NCI-H82 (cell line): ENCODE data around the gene NID1.

Source experiments
- DNase-seq: peaks from one replicate; lab custom pipeline; 2025; lab: John Stamatoyannopoulos, UW

Gene NID1

DNA sequence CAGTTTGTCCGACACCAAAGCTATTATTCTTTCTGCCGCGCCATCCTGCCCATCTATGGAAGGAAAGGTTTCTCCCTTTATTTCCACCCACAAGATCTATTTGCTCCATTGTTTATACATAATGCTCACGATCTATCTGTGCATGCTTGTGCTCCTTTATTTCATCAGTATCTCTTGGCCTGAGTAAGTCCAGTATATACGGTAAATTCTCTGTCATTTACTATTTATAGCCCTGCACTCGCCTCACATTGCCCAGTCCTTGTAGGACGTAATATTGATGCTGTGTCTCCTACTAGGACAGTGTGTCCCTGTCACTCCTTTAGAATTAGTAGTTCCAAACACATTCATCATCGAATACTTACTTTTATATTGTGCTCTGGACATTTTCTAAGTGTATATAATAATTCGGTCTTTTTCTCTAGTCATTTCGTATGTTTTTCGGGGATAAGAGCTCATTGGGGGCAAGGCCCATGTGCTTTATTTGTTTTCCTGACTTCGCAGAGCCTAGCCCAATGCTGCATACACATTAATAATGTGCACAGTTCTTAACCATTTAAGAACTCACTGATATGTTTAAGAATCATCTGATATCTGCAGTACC, 3.1 kb upstream of the NID1 start:
- no peak for DNase-seq

- DNase-seq = no peak
These were observed 2.0 kb upstream of the NID1 start for GRCh38 chr1:236066828-236067386.

DNA sequence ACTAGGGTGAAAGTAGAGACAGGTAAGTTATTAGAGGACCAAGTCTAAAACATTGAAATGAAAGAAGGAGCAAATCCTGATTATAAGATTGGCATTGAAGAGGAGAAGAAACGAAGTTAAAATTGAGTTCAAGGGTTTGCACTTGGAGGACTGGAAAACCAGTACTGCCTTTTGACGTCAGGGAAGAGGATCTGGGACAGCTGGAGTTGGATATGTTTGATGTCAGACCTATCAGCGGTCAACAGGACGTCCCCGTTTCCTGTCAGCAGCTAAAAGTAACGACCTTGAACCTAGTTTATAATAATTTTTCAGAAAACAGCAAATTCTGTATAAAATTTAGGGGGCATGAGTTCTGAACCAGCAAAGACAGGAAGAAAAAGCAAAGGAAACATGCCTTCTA, 1.2 kb upstream of the NID1 start:
- no peak for DNase-seq

- no peak for DNase-seq
These were observed 667 bp upstream of the NID1 start for GRCh38 chr1:236065509-236066005.

GRCh38 chr1:236063919-236064673, 794 bp downstream of the NID1 start:
- DNase-seq = peak; percentile 22

- DNase-seq = no peak
These were observed 1.4 kb downstream of the NID1 start for GRCh38 chr1:236063551-236063918.

GRCh38 chr1:236060286-236060685, 4.6 kb downstream of the NID1 start:
- no peak for DNase-seq

GRCh38 chr1:236059011-236059410, 5.9 kb downstream of the NID1 start:
- no peak for DNase-seq

DNA sequence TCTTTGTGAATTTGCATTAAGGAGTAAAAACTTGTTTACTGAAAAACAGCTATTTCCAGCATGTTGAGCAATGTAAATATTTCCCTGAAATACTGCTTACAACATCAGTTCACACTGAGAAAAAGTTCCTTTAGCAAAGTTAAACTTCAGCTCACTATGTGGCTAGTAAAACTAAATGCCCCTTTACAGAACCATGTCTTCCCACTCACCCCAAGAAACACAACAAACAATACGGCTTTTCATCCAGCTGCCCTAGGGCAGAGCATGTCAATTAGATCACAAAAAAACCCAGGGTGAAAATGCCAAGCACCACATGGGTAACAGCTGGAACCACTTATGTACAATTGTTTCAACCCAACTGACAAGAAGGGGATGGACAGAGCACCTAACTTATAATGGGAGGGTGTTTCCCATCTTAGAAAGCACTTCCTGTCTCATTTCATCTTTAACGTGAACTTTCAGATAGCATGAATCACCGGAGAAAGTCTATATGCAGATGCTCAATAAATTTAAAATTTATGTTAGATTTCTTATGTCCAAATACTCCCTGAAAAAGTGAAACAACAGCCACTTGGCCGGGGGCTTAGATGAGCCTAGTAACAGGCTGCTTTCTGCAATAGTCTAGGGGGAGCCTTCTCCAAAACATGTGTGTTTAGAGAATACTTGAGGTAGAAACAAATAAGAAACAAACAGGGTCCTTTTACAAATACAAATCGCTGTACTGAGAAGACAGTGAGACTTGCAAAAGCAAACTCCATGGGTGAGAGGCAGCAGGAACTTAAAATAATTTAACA, 6.6 kb downstream of the NID1 start:
- DNase-seq = no peak

- no peak for DNase-seq
These were observed 7.3 kb downstream of the NID1 start for GRCh38 chr1:236057546-236057945.

DNA sequence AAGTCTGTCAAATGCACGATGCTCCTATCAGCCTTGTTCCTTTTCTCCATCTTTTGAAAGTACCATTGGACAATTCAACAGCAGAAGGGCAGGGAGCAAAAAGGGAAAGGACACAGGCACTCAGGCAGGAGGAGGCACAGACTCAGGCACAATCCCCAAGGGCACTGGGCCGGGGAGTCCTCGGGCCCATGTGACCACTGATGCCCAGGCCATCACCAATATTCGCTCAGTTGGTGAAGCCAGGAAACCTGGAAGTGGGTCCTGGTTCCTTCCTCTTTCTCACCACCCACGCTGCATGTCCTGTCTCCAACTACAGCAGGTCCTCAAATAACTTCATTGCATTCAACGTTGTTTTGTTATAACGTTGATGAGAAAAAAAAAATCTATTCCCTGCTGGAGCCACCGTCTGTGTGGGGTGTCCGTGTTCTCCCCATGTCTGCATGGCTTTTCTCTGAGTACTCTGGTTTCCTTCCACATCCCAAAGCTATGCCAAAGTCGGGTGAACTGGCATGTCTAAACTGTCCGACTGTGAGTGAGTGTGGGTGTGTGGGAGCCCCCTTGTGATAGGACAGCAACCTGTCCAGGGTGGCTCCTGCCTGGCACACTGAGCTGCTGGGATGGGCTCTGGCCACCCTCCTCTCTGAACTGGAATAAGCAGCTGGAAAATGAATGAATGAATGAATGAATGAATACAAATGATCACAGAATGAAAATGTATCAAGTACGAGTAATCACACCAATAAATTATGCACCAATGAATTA, 12.5 kb downstream of the NID1 start:
- DNase-seq = no peak

- DNase-seq = no peak
These were observed 13.6 kb downstream of the NID1 start for GRCh38 chr1:236051242-236051791.

- DNase-seq = no peak
These were observed 19.1 kb downstream of the NID1 start for GRCh38 chr1:236045771-236046170.

- DNase-seq = no peak
These were observed 20.5 kb downstream of the NID1 start for GRCh38 chr1:236044341-236044740.

GRCh38 chr1:236041631-236042618, 23.0 kb downstream of the NID1 start:
- DNase-seq = no peak

GRCh38 chr1:236039740-236040685, 24.9 kb downstream of the NID1 start:
- DNase-seq = peak; percentile 21

- no peak for DNase-seq
These were observed 26.9 kb downstream of the NID1 start for GRCh38 chr1:236038034-236038433.

DNA sequence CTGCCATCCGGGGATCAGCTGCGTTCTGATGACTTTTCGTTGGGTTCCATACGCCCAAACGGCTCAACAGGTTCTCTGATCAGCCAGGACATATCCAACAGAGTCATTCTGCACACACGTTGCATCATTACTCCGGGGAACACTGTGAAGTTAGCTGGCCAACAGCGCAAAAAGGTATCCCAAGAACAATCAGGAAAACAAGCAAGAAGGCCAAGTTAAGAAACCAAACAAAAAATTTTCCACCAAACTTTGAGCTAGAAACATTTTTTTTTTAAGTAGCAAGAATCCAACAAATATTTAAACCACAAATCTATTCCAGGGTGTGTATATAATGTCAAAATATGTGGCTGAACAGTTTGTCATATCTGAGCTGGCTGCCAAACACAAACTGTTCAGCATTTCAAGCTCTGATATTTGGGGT, 29.2 kb downstream of the NID1 start:
- DNase-seq = no peak

DNA sequence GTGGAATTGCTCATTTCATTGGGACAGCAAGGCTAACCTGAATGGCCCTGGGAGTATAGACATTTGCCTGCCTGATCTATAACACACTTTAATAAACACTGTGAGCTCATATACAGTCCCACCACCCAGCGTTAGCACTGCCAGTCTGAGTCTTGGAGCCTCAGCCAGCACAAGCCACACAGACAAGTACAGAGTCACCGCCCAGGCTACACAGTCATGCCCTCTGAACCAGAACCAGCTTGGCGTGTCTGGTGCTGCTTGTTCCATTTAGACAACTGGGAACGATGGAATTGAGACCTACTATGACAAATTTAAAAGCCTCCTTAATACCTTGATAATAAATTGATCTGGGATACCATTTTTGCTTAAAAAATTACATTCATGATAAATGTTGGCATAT, 31.6 kb downstream of the NID1 start:
- no peak for DNase-seq
